ENCODE measurements around the gene SEC61A1.

SEC61A1 gene

GRCh38 chr3:128068156-128068620 lies 16.0 kb downstream of the SEC61A1 start:
- ChIA-PET POLR2A (no interaction called here), CTCF (interaction anchor here (0.9 to 4.3 kb wide), 9 partner anchors 10 to 92 kb away, joined by 3 to 26 read pairs (median 4); partner anchors contain the start of genes RUVBL1 and SEC61A1)
- DNase-seq (ENCODE audit: extremely low spot score) = peak; percentile 51
- TF ChIP-seq CTCF (IDR thresholded peaks at IDR 0.05; ENCODE audit: control extremely low read depth, extremely low read depth, low read depth, missing control alignments) = peak; percentile 36

- no peak for TF ChIP-seq CTCF (IDR thresholded peaks at IDR 0.05; ENCODE audit: control extremely low read depth, extremely low read depth, low read depth, missing control alignments)
- CTCF ChIA-PET = interaction anchor here (1.2 to 4.3 kb wide), 7 partner anchors 11 to 91 kb away, joined by 3 to 26 read pairs (median 5); partner anchors contain the start of gene RUVBL1
- POLR2A ChIA-PET = interaction anchor here (1.4 kb wide), 1 partner anchor 16 kb away, joined by 4 read pairs; no protein-coding TSS in a partner anchor
- DNase-seq (ENCODE audit: extremely low spot score) = no peak
Measured at GRCh38 chr3:128069271-128069670, 17.0 kb downstream of the SEC61A1 start.

GRCh38 chr3:128070898-128071591 lies 18.8 kb downstream of the SEC61A1 start:
- ChIA-PET CTCF (interaction anchor here (1.6 kb wide), 1 partner anchor 24 kb away, joined by 5 read pairs; no protein-coding TSS in a partner anchor), POLR2A (interaction anchor here (0.6 kb wide), 1 partner anchor 14 kb away, joined by 3 read pairs; no protein-coding TSS in a partner anchor)
- DNase-seq (ENCODE audit: extremely low spot score) = no peak
- TF ChIP-seq CTCF (IDR thresholded peaks at IDR 0.05; ENCODE audit: control extremely low read depth, extremely low read depth, low read depth, missing control alignments) = no peak

- TF ChIP-seq CTCF (IDR thresholded peaks at IDR 0.05; ENCODE audit: control extremely low read depth, extremely low read depth, low read depth, missing control alignments) = no peak
- no peak for DNase-seq (ENCODE audit: extremely low spot score)
- ChIA-PET CTCF (interaction anchor here (1.6 kb wide), 1 partner anchor 24 kb away, joined by 5 read pairs; no protein-coding TSS in a partner anchor), POLR2A (no interaction called here)
Measured at GRCh38 chr3:128071771-128072453, 19.7 kb downstream of the SEC61A1 start.

GRCh38 chr3:128072454-128073184 lies 20.4 kb downstream of the SEC61A1 start:
- no peak for DNase-seq (ENCODE audit: extremely low spot score)
- POLR2A ChIA-PET = no interaction called here
- TF ChIP-seq CTCF (IDR thresholded peaks at IDR 0.05; ENCODE audit: control extremely low read depth, extremely low read depth, low read depth, missing control alignments) = no peak
- CTCF ChIA-PET = interaction anchor here (1.3 to 1.9 kb wide), 5 partner anchors 7 to 61 kb away, joined by 4 to 7 read pairs (median 5); no protein-coding TSS in a partner anchor

All from GM10248 (cell line).